GM13977 (cell line): Measurements from ENCODE around the gene GSTM2.
A peak's percentile ranks its signal among the peaks of the same experiment; 100 is the strongest.

Experiments used
- DNase-seq: peaks from one replicate; pipeline ENCODE4 v3.0.0; 2012; ENCODE audit warnings: low spot score
- CTCF ChIP-seq: IDR thresholded peaks from 2 replicates; pipeline ENCODE4 v1.5.1; 2012; ENCODE audit warnings: mild to moderate bottlenecking, control low read depth; ENCODE audit not compliant: insufficient read depth; ENCODE audit errors: extremely low read depth, missing control alignments
- in situ Hi-C: fragments of 300-500 bp; cut with MboI; formaldehyde crosslinking; loops from one replicate; pipeline ENCODE4 v1.12.0; 2022; ENCODE audit warnings: low sequenced_read_pairs, low pct_unique_long_range_greater_than_20kb, mixed read lengths, inconsistent platforms; ENCODE audit not compliant: unreplicated experiment

The GSTM2 gene

GRCh38 chr1:109640285-109640865, 27.5 kb upstream of the GSTM2 start:
- DNase-seq: peak; percentile 73
- peak; percentile 94 for TF ChIP-seq CTCF
- in situ Hi-C loops: loop anchor here (5.0 to 10.0 kb wide), 2 partner anchors 132 to 344 kb away; partner anchors contain the start of gene AHCYL1

GRCh38 chr1:109641078-109641740, 26.6 kb upstream of the GSTM2 start:
- TF ChIP-seq CTCF: no peak
- no peak for DNase-seq
- in situ Hi-C loops: loop anchor here (5.0 to 10.0 kb wide), 2 partner anchors 131 to 344 kb away; partner anchors contain the start of gene AHCYL1

- in situ Hi-C loops: loop anchor here (5.0 to 10.0 kb wide), 2 partner anchors 130 to 343 kb away; partner anchors contain the start of gene AHCYL1
- DNase-seq: no peak
- TF ChIP-seq CTCF: no peak
These were observed 26.0 kb upstream of the GSTM2 start for GRCh38 chr1:109641861-109642260.

GRCh38 chr1:109642626-109643025, 25.2 kb upstream of the GSTM2 start:
- DNase-seq: no peak
- no peak for TF ChIP-seq CTCF
- in situ Hi-C loops: loop anchor here (5.0 to 10.0 kb wide), 2 partner anchors 130 to 342 kb away; partner anchors contain the start of gene AHCYL1

GRCh38 chr1:109643385-109644230, 24.2 kb upstream of the GSTM2 start:
- DNase-seq: peak; percentile 82
- peak; percentile 96 for TF ChIP-seq CTCF
- in situ Hi-C loops: loop anchor here (5.0 to 10.0 kb wide), 2 partner anchors 129 to 341 kb away; partner anchors contain the start of gene AHCYL1

GRCh38 chr1:109644670-109645069, 23.2 kb upstream of the GSTM2 start:
- DNase-seq: no peak
- no peak for TF ChIP-seq CTCF
- in situ Hi-C loops: loop anchor here (5.0 to 10.0 kb wide), 2 partner anchors 128 to 340 kb away; partner anchors contain the start of gene AHCYL1
